Right lobe of liver (tissue), 4 donors: Measurements from ENCODE around the gene DCTN2.

Source experiments
- POLR2A ChIP-seq: fragments of 450-650 bp; IDR thresholded peaks from one replicate; pipeline ENCODE4 v1.6.1; 2017; ENCODE audit warnings: antibody characterized with exemption, mild to moderate bottlenecking
- TF ChIP-seq, protein P1 (sequence below), 4 donors: fragments of 200-600 bp in 3 of 4; fragments of 450-650 bp in 1 of 4; IDR thresholded peaks; one replicate each; pipeline versions ENCODE4 v1.5.1 to v1.8.0; 2016 to 2022; ENCODE audit warnings: antibody characterized with exemption in 4 of 4, mild to moderate bottlenecking in 2 of 4
- donor health status: DM: no; HTN: no; CAD: no.
- donor health status: DM: no; HTN: no; CAD: no.
- donor health status: DM: no; HTN: yes; CAD: no.

DNA sequence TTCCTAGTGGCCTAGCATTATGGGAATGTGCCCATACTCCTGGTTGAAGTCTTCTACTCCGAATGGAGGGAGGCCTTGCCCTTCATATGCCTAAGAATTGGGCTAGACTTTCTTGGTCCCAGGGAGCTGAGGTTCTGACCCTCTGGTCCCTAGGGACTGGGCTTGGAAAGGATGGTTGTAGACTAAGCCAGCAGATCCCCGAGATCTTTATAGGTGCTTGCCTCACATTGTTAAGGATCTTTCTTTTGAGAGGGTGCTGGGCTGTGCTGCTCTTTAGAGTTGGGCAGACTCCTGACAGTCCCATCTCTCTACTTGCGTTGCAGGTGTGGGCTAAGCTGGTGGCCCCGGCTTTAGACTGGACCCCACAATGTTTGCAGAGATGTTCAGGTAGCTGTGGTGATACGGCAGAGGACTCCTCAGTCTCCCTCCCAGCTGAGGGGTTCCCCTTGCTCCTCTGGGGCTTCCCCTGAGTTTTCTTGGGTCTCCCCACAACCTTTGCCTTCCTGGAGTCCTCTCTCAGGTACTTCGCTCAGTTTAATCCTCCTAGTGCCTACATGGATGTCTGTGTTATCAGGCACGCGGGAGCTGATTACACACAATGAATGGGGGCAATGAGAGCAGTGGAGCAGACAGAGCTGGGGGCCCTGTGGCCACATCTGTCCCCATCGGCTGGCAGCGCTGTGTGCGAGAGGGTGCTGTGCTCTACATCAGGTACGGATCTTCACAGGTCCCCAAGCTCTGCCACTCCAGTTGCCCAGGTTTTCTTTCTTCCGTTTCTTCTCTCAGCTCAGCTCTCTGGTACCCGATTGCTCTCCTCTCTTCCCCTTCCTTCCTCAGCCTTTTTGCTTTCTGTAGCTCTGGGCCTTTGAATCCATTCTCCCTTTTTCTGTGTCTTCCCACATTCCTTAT lies 23.0 kb downstream of the DCTN2 start:
- no peak for TF ChIP-seq POLR2A
- TF ChIP-seq, protein P1, sequence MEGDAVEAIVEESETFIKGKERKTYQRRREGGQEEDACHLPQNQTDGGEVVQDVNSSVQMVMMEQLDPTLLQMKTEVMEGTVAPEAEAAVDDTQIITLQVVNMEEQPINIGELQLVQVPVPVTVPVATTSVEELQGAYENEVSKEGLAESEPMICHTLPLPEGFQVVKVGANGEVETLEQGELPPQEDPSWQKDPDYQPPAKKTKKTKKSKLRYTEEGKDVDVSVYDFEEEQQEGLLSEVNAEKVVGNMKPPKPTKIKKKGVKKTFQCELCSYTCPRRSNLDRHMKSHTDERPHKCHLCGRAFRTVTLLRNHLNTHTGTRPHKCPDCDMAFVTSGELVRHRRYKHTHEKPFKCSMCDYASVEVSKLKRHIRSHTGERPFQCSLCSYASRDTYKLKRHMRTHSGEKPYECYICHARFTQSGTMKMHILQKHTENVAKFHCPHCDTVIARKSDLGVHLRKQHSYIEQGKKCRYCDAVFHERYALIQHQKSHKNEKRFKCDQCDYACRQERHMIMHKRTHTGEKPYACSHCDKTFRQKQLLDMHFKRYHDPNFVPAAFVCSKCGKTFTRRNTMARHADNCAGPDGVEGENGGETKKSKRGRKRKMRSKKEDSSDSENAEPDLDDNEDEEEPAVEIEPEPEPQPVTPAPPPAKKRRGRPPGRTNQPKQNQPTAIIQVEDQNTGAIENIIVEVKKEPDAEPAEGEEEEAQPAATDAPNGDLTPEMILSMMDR (IDR thresholded peaks at IDR 0.05), result no peak
